GM19099 (cell line): ENCODE results near the gene PCDHGA4.
"Not testable (repeated sequence)": the region's sequence is repeated elsewhere in the genome, so short reads cannot be mapped to it uniquely, and the experiment has no call there.

Experiments used
- POLR2A ChIP-seq: IDR thresholded peaks from 3 replicates; pipeline ENCODE4 v1.6.1; 2011; ENCODE audit warnings: low read depth; ENCODE audit not compliant: insufficient read length; ENCODE audit errors: extremely low read depth

The PCDHGA4 gene

DNA sequence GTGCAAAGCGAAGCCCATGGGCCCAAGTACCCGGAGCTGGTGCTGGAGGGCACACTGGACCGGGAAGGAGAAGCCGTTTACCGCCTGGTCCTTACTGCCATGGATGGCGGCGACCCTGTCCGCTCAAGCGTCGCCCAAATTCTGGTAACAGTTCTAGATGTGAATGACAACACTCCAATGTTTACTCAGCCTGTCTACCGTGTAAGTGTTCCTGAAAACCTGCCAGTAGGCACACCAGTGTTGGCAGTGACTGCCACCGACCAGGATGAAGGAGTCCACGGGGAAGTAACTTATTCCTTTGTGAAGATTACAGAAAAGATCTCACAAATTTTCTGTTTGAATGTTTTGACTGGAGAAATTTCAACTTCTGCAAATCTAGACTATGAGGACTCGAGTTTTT lies 19.8 kb downstream of the PCDHGA4 start:
- TF ChIP-seq POLR2A: no peak

- no peak for TF ChIP-seq POLR2A
These were observed 27.9 kb downstream of the PCDHGA4 start, which contains the start of gene PCDHGA7 for GRCh38 chr5:141382469-141383294. PCDHGA7 (plus strand) TSS chr5:141382742; CDS start chr5:141382900, 158 bp downstream.

DNA sequence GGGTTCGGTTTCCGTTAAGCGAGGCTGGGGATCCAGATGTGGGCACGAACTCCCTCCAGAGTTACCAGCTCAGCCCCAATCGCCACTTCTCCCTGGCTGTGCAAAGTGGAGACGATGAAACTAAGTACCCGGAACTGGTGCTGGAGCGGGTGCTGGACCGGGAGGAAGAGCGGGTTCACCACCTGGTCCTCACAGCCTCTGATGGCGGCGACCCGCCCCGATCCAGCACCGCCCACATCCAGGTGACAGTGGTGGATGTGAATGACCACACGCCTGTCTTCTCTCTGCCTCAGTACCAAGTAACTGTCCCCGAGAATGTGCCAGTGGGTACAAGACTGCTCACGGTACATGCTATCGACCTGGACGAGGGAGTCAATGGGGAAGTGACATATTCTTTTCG lies 28.5 kb downstream of the PCDHGA4 start:
- TF ChIP-seq POLR2A: no peak

GRCh38 chr5:141384471-141385267 lies 29.8 kb downstream of the PCDHGA4 start:
- TF ChIP-seq POLR2A: no peak

DNA sequence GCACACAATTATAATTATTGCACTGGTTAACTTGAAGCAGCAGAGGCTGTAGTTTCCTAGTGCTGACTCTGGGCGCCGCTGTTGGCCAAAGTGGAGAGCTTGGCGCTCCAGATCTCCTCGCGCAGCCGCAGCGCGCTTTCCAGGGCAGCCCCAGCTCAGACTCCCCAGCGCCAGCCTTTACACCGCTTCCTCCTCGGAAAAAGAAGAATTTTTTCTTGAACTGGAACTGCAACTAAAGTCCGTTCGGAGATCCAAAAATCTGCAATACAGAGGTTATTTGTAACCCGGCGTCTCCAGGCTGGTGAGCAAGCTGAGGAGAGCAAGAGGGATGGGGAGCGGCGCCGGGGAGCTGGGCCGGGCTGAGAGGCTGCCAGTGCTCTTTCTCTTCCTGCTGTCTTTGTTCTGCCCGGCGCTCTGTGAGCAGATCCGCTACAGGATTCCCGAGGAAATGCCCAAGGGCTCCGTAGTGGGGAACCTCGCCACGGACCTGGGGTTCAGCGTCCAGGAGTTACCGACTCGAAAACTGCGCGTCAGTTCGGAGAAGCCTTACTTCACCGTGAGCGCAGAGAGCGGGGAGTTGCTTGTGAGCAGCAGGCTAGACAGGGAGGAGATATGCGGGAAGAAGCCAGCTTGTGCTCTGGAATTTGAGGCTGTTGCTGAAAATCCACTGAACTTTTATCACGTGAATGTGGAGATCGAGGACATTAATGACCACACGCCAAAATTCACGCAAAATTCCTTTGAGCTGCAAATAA lies 32.9 kb downstream of the PCDHGA4 start, which contains the start of gene PCDHGB4:
Gene PCDHGB4 (plus strand): TSS at position 142 of the 755 bp plus-strand sequence. CDS start 187 bp downstream, at position 329.
- TF ChIP-seq POLR2A: not testable (repeated sequence)

DNA sequence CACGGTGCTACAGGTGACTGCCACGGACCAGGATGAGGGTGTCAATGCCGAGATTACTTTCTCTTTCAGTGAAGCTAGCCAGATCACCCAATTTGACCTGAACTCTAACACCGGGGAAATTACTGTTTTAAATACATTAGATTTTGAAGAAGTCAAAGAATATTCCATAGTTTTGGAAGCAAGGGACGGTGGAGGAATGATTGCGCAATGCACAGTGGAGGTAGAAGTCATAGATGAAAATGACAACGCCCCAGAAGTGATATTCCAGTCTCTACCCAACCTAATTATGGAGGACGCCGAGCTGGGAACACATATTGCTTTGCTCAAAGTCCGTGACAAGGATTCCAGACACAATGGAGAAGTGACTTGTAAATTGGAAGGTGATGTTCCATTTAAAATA lies 33.8 kb downstream of the PCDHGA4 start:
- no peak for TF ChIP-seq POLR2A

GRCh38 chr5:141389153-141390042 lies 34.6 kb downstream of the PCDHGA4 start:
- no peak for TF ChIP-seq POLR2A

DNA sequence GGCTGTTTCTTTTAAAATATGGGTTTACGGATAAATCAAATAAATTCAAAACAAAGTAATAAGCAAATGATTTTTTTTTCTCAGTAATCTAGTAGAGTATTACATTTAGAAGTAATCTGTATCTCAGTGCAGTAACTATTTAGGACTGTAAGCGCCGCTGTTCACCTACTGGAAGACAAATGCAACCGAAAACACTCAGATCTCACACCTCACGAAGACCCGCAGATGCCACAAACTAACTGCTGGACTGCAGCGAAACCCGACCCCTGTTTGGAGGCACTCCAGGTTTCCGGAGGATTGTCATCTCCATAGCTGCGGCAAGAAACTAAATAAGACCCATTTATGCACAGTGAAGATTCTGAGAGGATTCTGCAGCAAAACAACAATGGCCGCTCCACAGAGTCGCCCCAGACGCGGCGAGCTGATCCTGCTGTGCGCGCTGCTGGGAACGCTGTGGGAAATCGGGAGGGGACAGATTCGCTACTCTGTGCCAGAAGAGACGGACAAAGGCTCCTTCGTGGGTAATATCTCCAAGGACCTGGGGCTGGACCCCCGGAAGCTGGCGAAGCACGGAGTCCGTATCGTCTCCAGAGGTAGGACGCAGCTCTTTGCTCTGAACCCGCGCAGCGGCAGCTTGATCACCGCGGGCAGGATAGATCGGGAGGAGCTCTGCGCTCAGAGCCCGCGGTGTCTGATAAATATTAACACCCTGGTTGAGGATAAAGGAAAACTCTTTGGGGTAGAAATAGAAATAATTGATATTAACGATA lies 37.8 kb downstream of the PCDHGA4 start, which contains the start of gene PCDHGA8:
Gene PCDHGA8 (plus strand): TSS at position 205 of the 770 bp plus-strand sequence. CDS start 181 bp downstream, at position 386.
- TF ChIP-seq POLR2A: no peak

GRCh38 chr5:141393267-141393666 lies 38.4 kb downstream of the PCDHGA4 start:
- TF ChIP-seq POLR2A: no peak

DNA sequence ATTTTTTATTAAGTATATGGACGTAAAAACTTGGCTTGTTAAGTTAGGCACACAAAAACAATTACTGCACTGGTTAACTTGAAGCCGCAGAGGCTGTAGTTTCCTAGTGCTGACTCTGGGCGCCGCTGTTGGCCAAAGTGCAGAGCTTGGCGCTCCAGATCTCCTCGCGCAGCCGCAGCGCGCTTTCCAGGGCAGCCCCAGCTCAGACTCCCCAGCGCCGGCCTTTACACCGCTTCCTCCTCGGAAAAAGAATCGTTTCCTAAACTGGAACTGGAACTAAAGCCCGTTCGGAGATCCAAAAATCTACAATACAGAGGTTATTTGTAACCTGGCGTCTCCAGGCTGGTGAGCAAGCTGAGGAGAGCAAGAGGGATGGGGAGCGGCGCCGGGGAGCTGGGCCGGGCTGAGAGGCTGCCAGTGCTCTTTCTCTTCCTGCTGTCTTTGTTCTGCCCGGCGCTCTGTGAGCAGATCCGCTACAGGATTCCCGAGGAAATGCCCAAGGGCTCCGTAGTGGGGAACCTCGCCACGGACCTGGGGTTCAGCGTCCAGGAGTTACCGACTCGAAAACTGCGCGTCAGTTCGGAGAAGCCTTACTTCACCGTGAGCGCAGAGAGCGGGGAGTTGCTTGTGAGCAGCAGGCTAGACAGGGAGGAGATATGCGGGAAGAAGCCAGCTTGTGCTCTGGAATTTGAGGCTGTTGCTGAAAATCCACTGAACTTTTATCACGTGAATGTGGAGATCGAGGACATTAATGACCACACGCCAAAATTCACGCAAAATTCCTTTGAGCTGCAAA lies 43.1 kb downstream of the PCDHGA4 start, which contains the start of gene PCDHGB5:
Gene PCDHGB5 (plus strand): TSS at position 192 of the 796 bp plus-strand sequence. CDS start 181 bp downstream, at position 373.
- not testable (repeated sequence) for TF ChIP-seq POLR2A

DNA sequence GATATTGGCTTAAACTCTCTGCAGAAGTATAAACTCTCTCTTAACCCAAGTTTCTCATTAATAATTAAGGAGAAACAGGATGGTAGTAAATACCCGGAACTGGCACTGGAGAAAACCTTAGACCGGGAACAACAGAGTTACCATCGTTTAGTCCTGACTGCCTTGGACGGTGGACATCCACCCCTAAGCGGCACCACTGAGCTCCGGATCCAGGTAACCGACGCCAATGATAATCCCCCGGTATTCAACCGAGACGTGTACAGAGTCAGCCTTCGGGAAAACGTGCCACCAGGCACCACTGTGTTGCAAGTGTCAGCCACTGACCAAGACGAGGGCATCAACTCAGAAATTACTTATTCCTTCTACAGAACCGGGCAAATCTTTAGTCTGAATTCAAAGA lies 43.8 kb downstream of the PCDHGA4 start:
- TF ChIP-seq POLR2A: no peak

DNA sequence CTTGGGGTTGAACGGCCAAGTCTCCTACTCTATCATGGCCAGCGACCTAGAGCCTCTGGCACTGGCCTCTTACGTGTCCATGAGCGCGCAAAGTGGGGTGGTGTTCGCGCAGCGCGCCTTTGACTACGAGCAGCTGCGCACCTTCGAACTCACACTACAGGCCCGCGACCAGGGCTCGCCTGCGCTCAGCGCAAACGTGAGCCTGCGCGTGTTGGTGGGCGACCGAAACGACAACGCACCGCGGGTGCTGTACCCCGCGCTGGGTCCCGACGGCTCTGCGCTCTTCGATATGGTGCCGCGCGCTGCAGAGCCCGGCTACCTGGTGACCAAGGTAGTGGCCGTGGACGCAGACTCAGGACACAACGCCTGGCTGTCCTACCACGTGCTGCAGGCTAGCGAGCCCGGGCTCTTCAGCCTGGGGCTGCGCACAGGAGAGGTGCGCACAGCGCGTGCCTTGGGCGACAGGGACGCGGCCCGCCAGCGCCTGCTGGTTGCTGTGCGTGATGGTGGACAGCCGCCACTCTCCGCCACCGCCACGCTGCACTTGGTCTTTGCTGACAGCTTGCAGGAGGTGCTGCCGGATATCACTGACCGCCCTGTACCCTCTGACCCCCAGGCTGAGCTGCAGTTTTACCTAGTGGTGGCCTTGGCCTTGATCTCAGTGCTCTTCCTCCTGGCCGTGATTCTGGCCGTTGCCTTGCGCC lies 44.9 kb downstream of the PCDHGA4 start:
- no peak for TF ChIP-seq POLR2A
